NCI-H526 treated with DMSO at 0.1 percent for 48 hours (cell line): ENCODE data around the gene PTF1A.

Source experiments
- DNase-seq: peaks from one replicate; lab custom pipeline; 2025; lab: John Stamatoyannopoulos, UW

The PTF1A gene

DNA sequence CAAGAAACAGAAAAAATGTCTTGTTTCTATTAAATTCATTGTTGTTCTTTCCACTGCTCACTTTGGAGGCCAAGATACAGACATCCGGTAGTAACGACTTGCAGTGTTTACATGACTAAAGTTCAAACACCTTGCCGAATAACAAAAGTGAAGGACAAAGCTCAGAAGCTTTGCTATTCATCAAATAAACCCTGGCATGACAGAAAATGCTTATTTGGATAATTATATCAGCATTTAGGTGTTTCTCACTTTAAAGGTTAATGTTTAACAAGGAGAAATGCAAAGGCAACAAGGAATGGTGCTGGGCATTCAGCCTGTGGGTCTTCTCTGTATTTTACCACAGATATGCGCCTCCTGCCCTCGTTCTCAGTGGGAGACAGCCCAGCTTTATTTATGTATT lies 5.4 kb upstream of the PTF1A start:
- no peak for DNase-seq

DNA sequence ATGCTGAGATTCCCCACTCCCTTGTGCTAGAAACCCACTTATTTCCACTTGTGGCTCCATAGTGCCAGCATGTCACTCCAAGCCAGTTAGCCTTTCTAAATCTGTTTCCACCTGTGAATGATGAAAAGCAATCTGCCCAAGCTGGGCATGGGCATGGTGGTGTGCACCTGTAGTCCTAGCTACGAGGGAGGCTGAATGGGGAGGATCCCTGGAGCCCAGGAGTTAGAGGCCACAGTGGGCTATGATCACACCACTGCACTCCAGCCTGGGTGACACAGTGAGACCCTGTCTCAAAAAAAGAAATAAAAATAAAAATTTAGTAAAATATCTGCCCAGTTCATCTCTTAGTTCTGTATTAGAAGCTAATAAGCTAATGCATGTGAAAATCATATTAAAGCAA lies 5.0 kb upstream of the PTF1A start:
- no peak for DNase-seq

- DNase-seq = no peak
Measured at GRCh38 chr10:23189024-23189423, 3.1 kb upstream of the PTF1A start.

DNA sequence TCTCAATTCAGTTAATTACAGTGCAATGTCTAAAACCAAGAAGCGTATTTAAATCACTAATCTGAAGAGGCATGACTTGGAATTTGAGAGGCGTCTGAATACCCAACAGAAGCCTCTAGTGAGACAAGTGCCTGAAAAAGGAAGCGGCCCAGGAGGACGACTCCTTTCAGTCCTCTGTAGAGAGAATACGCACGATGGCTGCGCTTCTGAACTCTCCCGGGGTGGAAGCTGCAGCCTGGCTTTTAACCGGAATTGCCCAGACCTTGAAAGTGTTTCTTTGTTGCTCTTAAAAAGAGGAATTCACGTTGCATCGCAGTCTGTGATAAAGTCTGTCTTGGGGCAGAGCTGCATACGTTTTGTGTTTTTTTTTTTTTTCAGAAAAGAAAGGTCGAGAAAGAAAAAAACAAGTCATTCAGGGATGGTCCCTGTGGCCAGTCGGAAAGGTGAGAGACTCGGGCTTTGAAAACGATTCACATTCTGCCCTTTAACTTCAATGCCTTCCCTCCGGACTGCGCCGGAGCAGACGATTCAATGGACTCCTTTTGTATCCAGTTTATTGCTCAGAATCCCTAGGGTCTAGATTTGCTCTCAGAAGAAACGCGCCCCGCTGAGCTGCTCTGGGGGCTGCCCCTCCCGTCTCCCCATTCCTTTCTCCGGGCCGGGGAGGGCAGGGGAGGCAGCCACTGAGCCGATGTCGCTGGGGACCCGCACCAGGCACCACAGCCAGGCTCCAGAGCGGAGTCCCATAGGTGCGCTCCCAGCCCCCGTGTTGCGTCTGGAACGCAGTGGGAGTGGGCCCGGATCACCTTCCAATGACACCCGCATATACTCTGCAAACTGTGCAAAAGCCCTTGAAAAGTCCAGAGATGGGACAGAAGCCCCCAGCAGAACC lies 994 bp upstream of the PTF1A start:
- no peak for DNase-seq

- peak; percentile 9 for DNase-seq
Measured at GRCh38 chr10:23192712-23193434, 761 bp downstream of the PTF1A start.

DNA sequence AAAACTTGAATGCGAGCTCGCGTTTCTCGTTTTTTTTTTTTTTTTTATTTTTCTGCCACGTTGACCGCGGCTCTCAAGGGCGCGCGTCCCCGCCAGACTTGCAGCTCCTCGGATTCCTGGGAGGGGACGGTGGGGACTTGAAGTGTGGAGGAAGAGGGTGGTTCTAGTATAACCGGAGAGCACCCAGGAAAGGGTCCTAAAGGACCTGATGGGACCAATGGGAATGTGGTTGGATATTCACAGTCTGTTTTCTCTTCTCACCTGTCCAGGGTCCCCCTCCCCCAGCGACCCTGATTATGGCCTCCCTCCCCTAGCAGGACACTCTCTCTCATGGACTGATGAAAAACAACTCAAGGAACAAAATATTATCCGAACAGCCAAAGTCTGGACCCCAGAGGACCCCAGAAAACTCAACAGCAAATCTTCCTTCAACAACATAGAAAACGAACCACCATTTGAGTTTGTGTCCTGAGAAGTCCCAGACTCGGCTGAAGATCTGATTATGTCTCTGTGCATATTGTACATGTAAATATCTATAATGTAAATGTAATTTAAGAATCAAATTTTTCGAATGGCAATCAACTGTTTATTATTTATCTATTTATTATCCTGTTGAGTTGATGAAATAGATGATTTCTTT lies 1.4 kb downstream of the PTF1A start:
- no peak for DNase-seq

- DNase-seq = no peak
Measured at GRCh38 chr10:23194471-23194965, 2.4 kb downstream of the PTF1A start.

- DNase-seq = no peak
Measured at GRCh38 chr10:23194966-23195845, 3.1 kb downstream of the PTF1A start.

DNA sequence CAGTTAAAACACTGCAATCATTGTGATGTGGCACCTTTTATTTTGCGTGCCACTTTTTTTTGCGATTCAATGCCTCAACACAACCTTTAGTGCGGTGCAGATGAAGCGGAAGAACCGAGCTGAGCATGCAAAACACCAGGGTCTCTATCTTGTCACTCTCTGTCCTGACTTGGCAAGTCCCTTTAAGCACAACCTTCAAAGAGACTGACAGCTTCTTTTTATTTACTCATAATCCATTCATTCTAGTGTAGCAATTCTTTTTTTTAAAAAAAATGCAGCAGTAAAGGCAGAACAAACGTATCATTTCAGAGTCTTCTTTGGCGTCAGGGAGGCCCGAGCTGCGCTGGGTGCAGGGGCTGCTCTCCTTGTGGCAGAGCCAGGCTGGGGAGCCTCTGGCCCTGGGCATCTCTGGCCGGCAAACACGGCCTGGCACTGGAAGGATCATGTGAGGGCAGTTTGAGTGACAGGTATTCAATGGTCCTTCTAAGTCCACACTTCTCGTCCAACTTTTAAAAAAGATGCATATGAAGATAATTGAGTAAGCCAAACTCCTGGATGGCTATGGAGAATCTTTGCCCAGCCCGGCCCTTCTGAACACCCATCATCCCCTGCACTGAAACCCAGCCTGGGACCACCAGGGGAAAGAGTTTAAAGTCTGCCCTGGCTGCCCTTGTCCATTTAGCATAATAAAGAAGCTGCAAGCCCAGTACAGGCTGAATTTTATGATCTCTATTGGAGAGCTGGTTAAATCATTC lies 3.9 kb downstream of the PTF1A start:
- DNase-seq = no peak

GRCh38 chr10:23196915-23197314 lies 4.8 kb downstream of the PTF1A start:
- no peak for DNase-seq

- DNase-seq = peak; percentile 22
Measured at GRCh38 chr10:23197416-23197861, 5.3 kb downstream of the PTF1A start.

- DNase-seq = no peak
Measured at GRCh38 chr10:23198610-23198939, 6.5 kb downstream of the PTF1A start.

GRCh38 chr10:23198940-23199767 lies 7.0 kb downstream of the PTF1A start:
- DNase-seq = no peak

GRCh38 chr10:23199768-23200511 lies 7.8 kb downstream of the PTF1A start:
- no peak for DNase-seq

DNA sequence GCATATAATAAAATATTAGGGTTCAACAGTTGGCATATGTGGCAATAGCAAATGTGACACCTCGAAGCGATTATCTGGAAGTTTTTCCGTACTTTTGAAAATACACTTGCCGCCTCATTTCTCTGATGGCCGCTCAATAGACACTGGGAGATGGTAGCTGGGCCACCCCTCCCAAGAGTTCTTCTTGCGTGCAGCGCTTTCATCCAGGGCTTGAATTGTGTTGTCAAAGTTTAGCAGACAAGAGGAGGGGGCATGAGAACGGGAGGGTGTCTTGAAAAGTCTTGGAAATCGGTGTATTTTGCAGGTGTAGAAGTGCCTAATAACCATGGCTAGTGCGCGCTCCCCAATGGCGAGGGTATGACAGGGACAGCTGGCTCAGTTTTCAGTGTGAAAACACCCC lies 8.5 kb downstream of the PTF1A start:
- DNase-seq = no peak

GRCh38 chr10:23200997-23201652 lies 9.0 kb downstream of the PTF1A start:
- no peak for DNase-seq

DNA sequence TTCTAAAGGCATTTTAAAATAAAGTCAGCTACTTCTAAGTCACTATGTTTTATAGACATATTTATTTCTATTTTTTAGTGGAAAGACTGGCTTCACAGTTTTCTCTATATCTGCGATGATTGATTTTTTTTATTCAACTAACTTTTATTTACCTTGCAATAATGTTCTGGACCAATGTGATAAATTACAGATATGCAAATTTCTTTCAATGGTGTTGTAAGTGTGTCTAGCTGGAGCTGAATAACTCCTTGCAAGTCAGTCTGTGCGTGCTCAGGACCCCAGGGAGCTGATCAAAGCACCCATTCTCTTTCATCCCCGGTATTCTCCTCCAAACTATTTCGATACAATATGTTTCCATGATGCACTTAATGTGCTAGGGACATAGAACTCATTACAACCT lies 9.7 kb downstream of the PTF1A start:
- no peak for DNase-seq

GRCh38 chr10:23202779-23203178 lies 10.7 kb downstream of the PTF1A start:
- DNase-seq = no peak
